Body of pancreas (tissue), 4 donors: ENCODE data around the gene CD248. TPM values are rescaled to one million over a fixed set of nuclear protein-coding genes. Genes with fewer than 3 reads are reported as not detected.

ENCODE experiments used
- ATAC-seq: fragments of 150-250 bp; one replicate; pipeline ENCODE4 v1.9.1; 2016
- DNase-seq, 4 donors: peaks; one replicate each; pipeline ENCODE4 v3.0.0-alpha.2; 2019
- H3K27ac ChIP-seq, 4 donors: fragments of 200-600 bp; sonication (generic); 1 replicate in 3 of 4; 2 replicates in 1 of 4; pipeline versions ENCODE4 v1.5.1 to v1.6.1; 2016 to 2019; ENCODE audit warnings: mild to moderate bottlenecking in 1 of 4, mixed read lengths in 1 of 4, moderate library complexity in 1 of 4
- H3K27me3 ChIP-seq, 2 donors: fragments of 200-600 bp; sonication (generic); one replicate each; pipeline ENCODE4 v1.6.0; 2016; ENCODE audit warnings: mild to moderate bottlenecking in 1 of 2
- H3K36me3 ChIP-seq, 2 donors: fragments of 200-600 bp; sonication (generic); replicated peaks in 1 of 2; 2 replicates each; pipeline ENCODE4 v1.5.1; 2016; ENCODE audit warnings: low read depth in 2 of 2; ENCODE audit not compliant: insufficient read depth in 1 of 2
- H3K4me1 ChIP-seq: fragments of 200-600 bp; sonication (generic); one replicate; pipeline ENCODE4 v1.6.0; 2016
- H3K4me3 ChIP-seq, 2 donors: fragments of 200-600 bp; sonication (generic); 1 replicate in 1 of 2; 2 replicates in 1 of 2; pipeline ENCODE4 v1.5.1; 2016 to 2019
- H3K9me3 ChIP-seq, 3 donors: fragments of 200-600 bp; sonication (generic); 1 replicate in 2 of 3; 2 replicates in 1 of 3; pipeline ENCODE4 v1.5.1; 2016
- CTCF ChIP-seq, 7 experiments: fragments of 450-650 bp in 4 of 7; fragments of 200-600 bp in 3 of 7; sonication (generic) in 3 of 7; IDR thresholded peaks; one replicate each; pipeline ENCODE4 v1.5.1; 2016 to 2019; ENCODE audit warnings: antibody characterized with exemption in 7 of 7
- POLR2A ChIP-seq, 3 donors: fragments of 450-650 bp; IDR thresholded peaks; one replicate each; pipeline ENCODE4 v1.6.1; 2016; ENCODE audit warnings: antibody characterized with exemption in 3 of 3, mild to moderate bottlenecking in 2 of 3
- WGBS, 2 donors: methylation state at CpG; one replicate each; pipeline ENCODE4 v1.1.5; 2017; 5-methylcytosine and 5-hydroxymethylcytosine counted together
- intact Hi-C: fragments of 100-400 bp; cut with DNase I; formaldehyde crosslinking; loops from one replicate; pipeline ENCODE4 v1.15.1; 2023
- total RNA-seq, 2 donors: library from RNA; depleted of rRNA; stranded (reverse); fragments of >200 nt; gene quantifications; one replicate each; pipeline ENCODE4 v1.1.0, GENCODE V29; 2016

Gene CD248
- total RNA-seq, 2 donors from 2014 or later, result 10.6 to 86.0 TPM

- no peak for ATAC-seq
- Histone ChIP-seq H3K4me1 (peaks cover 15% of the 10 kb centered on the region), H3K27ac (no peak overlapping the region), H3K36me3 (no peaks in the 10 kb centered on the region), H3K27me3 (no peaks in the 10 kb centered on the region), H3K9me3 (no peaks in the 10 kb centered on the region), H3K4me3 (no peak overlapping the region)
- TF ChIP-seq CTCF (IDR thresholded peaks at IDR 0.05) (no peak), POLR2A (IDR thresholded peaks at IDR 0.05) (no peak)
- DNase-seq, result no peak
- 93 to 94% methylated on average over 10 to 13 of the region's 14 CpGs for WGBS, 2 donors
- intact Hi-C loops, result no loop called here
Observed at GRCh38 chr11:66363187-66363601, 46.4 kb upstream of the CD248 start.

DNA sequence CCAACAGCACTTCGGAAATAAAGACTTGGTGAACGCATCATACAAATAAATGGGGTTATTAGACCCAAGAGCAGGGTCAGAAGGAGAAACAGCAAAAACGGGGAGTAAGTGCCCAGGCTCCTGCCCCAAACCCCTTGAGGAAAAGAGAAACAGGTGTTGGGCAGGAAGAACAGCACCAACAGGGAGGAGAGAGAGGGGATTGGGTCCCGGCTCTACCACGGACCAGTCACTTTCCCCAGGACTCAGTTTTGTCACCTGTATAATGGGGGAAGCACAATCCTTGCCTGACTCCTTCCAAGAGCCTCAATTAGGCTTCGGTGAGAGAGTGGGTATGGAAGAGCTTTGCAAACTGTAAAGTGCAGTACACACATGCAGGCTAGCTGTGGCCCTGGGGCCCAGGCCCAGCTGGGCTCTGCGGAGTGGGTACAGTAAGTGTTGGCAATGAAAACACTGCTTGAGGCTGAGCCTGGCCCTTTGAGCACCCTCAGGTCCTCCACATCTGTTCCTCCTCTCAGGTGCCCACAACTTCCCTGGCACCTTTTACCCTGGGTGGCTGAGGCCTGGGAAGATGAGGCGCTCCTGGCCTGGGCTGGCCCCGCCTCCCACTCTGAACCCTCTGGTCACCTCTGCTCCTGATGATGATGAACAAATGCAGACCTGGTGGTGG lies 45.8 kb upstream of the CD248 start:
- H3K27ac ChIP-seq, result no peak overlapping the region
- ATAC-seq (no peak), DNase-seq (no peak)
- H3K36me3 ChIP-seq, result no peaks in the 10 kb centered on the region
- TF ChIP-seq POLR2A (IDR thresholded peaks at IDR 0.05) (no peak), CTCF (IDR thresholded peaks at IDR 0.05) (no peak)
- peaks cover 15% of the 10 kb centered on the region for H3K4me1 ChIP-seq
- H3K9me3 ChIP-seq, result no peaks in the 10 kb centered on the region
- H3K27me3 ChIP-seq, result no peaks in the 10 kb centered on the region
- H3K4me3 ChIP-seq, result no peak overlapping the region
- intact Hi-C loops, result no loop called here
- WGBS, 2 donors, result 82% methylated on average over 9 of the region's 9 CpGs

DNA sequence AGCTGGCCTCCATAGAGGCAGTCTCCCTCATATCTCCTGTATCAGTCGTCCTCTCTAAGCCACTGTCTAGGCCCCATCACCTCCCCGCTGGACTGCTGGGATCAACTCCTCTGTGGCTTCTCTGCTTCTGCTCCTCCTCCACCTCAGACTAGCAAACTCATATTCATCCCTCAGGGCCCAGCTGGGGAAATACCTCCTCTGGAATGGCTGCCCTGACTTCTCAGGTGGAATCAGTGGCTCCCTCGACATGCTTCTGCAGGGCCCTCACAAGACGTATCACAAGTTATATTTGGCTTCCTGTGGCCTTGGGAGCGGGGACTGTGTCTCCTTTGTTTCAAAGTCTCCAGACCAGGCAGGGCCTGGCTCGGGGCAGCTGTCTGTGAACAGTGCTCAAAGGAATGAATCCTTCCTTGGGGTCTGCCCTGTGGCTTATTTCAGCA lies 44.7 kb upstream of the CD248 start:
- H3K9me3 ChIP-seq, result no peaks in the 10 kb centered on the region
- H3K27ac ChIP-seq, result no peak overlapping the region
- H3K4me3 ChIP-seq, result no peak overlapping the region
- TF ChIP-seq POLR2A (IDR thresholded peaks at IDR 0.05) (no peak), CTCF (IDR thresholded peaks at IDR 0.05) (no peak)
- no peak for ATAC-seq
- intact Hi-C loops, result no loop called here
- H3K36me3 ChIP-seq, result no peaks in the 10 kb centered on the region
- no peaks in the 10 kb centered on the region for H3K27me3 ChIP-seq
- no peak for DNase-seq
- peaks cover 15% of the 10 kb centered on the region for H3K4me1 ChIP-seq
- WGBS, 2 donors, result 51 to 64% methylated on average over 4 to 6 of the region's 6 CpGs

- intact Hi-C loops, result no loop called here
- Histone ChIP-seq H3K27me3 (no peaks in the 10 kb centered on the region), H3K27ac (no peak overlapping the region), H3K4me3 (no peak overlapping the region), H3K36me3 (no peaks in the 10 kb centered on the region), H3K9me3 (no peaks in the 10 kb centered on the region), H3K4me1 (peaks cover 15% of the 10 kb centered on the region)
- TF ChIP-seq POLR2A (IDR thresholded peaks at IDR 0.05) (no peak), CTCF (IDR thresholded peaks at IDR 0.05) (no peak)
- ATAC-seq, result no peak
- WGBS, 2 donors, result 92 to 99% methylated on average over 9 to 14 of the region's 15 CpGs
- no peak for DNase-seq
Observed at GRCh38 chr11:66360406-66361073, 43.7 kb upstream of the CD248 start.
